T follicular helper cell (primary cell): ENCODE results near the gene DPH5.

Source experiments
- DNase-seq: peaks from one replicate; pipeline ENCODE4 v3.0.0-alpha.2; 2020; ENCODE audit warnings: low read depth

The DPH5 gene

DNA sequence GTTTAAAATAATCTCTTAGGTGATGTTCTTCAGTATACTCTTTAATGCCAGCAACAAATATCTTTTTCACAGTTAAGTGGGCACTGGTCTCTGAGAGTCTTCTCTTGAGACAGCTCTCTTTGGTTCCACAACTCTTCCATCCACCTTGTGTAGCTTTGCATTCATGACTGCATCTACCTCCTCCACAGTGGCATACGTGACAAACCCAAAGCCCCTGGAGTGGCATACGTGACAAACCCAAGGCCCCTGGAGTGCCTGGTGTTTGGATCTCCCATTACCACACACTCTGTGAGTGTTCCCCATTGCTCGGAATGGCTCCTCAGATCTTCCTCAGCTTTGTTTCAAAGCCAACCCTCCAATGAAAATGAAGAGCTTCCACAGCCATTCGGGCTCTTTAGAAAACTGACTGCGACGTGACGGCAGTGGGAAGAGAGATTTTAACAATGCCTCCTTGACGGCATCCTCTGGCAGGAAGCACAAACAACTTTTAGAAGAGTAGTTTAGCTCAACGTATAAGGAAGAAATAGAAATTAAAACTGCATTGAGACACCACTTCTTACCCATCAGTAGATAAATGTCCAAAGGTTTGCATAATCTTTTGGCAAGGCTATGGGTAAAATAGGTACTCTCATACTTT is 83.9 kb downstream of the DPH5 start:
- no peak for DNase-seq

DNA sequence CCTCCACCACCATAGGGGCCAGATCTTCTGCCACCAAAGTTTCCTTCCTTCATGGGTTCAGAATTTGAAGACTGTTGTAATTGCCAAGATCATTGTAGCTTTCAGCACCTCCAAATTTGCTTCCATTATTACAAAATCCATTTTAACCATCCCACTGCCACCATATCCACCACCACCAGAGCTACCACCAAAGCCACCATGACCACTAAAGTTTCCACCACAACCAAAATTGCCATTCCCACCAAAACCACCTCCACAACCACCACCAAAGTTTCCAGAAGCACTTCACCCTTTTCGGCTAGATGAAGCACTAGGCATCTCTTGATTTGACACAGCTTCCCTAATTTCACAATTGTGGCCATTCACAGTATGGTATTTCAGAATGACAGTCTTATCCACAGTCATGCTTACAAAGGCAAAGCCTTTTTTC is 84.5 kb downstream of the DPH5 start:
- no peak for DNase-seq
